ENCODE data around the gene BANF2.
"Not testable (repeated sequence)": the region's sequence is repeated elsewhere in the genome, so short reads cannot be mapped to it uniquely, and the experiment has no call there.

The BANF2 gene

DNA sequence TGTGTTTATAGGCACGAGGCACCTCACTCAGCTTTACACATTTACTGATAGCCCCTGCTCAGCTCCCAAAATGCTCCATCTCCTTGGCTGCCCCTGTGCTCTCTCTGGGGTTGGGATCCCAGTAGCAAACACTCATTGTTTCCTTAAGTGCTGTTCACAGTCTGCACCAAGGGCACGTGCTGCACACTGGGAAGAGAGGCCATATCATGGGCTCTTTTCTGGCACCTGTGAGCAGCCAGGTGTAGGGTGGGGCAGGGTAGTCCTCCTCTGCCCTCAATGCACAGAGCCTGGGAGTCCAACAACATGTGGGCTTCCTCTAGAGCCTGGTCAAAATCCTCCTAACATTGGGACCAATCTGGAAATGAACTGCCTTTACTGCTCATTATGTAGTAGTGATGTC, 67.9 kb downstream of the BANF2 start:
- DNase-seq, result no peak

DNA sequence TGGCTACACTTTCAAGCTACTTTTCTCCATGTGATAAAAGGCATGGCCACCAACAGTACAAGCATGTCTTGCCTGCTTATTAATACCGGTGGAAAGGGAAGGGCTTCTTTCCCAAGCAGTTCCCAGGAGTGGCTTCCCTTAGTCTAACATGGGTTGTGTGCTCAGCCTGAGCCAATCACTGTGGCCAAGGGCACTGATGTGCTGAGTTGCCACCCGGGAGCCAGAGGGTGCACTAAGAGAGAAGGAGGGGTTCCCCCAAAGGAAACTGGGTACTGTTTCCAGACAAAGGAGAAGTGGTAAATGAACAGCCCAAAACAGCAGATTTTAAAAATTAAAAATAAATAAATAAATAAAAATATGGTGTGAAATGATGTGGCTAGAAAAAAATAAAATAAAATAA, 68.5 kb downstream of the BANF2 start:
- DNase-seq, result no peak

DNA sequence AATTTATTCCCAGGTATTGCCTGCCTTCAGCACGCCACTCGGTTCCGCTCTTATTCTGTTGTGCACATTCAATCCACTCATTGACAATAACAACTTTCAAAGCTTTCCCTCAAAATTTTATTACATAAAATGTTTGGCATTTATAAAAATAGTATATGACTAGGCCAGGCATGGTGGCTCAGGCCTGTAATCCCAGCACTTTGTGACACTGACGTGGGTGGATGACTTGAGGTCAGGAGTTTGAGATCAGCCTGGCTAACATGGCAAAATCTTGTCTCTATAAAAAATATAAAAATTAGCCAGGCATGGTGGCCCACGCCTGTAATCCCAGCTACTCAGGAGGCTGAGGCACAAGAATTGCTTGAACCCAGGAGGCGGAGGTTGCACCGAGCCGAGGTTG, 70.0 kb downstream of the BANF2 start:
- DNase-seq, result not testable (repeated sequence)

DNA sequence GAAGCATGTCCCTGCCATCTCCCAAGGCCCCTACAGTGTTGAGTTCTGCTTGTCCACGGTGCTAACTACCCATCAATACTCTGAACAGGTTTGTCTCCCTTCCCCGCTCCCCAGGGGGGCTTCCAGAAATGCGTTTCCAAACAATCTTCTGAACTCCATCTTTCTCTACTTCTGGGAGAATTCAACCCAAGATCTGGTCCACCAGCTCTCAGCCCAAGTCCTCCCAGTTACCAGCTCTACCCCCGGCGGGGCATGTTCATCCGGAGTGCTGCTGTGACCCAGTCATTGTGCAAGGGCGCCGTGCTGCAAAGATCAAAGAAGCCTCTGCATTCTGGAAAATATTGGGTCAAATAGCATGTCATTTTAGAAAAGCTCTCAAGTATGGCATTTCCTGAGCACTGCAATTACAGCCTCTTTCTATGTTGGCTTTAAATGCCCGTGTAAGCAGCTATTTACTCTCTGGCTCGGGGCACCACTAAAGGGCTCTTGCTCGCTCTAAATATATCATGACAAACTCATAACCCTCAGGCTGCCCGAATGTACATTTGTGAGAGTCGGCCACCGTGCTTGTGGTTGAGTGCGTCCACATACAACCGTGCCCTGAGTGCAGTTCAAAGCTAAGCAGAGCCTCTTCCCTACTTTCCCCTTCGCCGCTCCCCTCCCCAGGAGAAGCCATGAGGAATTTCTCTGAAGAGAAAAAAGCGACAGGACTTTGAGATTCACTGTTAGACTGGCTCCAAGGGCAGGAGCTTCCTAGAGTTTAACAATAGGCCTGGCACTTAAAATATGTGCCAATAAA, 71.6 kb downstream of the BANF2 start:
- DNase-seq, result no peak

DNA sequence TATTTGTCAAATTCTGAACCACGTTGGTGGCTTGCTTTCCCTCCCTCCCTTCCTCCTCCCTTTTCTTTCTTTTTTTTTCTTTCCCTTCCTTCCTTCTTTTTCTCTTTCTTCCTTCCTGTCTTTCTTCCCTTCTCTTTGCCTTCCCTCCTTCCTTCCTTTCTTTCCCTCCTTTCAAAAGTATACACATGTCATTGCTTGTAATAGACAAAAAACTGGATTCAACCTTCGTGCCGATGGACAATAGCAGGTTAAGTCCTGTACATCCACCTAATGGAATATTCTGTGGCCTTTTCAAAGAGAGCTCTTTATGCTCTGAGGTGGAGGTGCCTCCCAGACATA, 72.2 kb downstream of the BANF2 start:
- no peak for DNase-seq

DNA sequence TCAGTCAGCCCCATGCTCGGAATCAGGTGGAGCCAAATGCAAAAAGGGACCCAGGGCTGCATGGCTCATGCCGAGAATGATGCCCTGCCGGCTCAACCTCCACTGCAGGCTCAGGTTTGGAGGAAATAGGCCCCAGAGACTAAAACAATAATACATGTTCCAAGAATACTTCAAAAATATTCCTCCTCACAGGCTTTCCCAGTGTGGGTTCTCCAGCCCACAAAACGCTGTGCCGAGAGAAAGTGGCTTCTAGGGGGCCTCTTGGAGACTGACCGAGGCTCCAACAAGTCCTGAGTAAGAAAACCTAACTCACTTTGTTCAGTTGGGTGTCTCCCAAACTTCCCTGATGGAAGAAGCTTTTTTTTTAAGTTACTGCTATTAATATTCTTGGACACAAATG, 73.9 kb downstream of the BANF2 start:
- no peak for DNase-seq

DNA sequence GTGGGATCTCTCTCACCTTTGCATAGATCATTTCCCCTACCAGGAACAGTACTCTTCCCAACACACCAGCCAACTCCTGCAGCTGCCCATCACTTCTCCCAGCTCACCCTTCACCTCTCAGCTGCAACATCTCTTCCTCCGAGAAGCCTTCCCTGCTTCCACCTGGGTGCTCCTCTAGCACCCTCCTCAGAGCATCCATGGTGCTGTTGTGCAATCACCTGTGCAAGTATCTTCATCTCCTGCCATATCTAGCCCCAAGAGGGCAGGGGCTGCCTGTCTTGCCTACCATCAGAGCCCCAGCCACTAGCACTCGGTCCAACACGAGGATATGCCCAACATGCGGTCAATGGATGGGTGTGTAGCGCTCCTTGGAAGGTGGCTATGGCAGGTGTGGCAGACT, 75.8 kb downstream of the BANF2 start:
- DNase-seq, result no peak

GRCh38 chr20:17776551-17776950, 76.8 kb downstream of the BANF2 start:
- DNase-seq, result no peak

- DNase-seq, result not testable (repeated sequence)
Observed at GRCh38 chr20:17779011-17779410, 79.2 kb downstream of the BANF2 start.

DNA sequence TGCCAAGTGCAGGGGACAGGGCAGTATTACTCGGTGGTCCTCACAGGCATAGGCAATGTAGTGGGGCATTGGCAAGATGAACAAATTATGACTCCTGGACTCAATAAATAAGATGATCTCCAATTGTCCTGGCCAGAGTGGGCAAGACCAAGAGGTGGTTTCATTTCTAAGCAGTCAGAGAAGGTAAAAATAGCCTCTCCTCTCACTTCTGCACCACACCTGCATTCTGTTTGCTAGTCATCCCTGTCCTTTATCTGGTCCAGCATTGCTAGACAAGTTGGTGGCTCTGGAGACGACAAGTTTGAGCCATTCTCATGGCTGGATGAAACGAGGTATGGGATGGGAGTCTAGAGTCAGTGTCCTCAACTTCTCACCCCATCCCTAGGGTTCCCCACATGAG, 83.0 kb downstream of the BANF2 start:
- DNase-seq, result no peak

GRCh38 chr20:17783671-17784070, 83.9 kb downstream of the BANF2 start:
- DNase-seq, result no peak

DNA sequence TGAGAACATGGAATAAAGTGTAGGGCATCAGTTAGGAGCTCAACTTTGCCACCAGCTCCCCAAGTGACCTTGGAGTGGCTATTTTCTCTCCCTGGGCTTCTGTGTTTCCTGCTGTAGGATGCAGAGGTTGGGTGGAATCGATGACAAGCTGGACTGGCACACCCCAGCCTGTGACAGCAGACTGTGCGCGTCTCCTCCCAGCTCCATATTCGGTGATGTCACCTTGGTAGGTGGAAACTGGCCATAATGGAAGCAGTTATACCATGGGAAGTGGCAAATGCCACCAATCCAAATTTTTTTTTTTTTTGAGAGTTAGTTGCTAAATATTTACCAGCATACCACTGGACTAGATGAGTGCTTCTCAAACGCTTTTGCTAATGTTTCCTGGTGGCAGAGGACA, 85.2 kb downstream of the BANF2 start:
- no peak for DNase-seq

All from stimulated activated CD8-positive, alpha-beta memory T cell treated with anti-CD3 and anti-CD28 coated beads, Interleukin-4, amount 100 ng/mL, for 48 hours (primary cell).